GM12875 (cell line): ENCODE results near the gene KRT74.

Experiments
- H3K4me3 ChIP-seq: one replicate; pipeline ENCODE4 v1.5.1; 2011; ENCODE audit warnings: low read depth, low read length, control low read depth
- CTCF ChIP-seq: IDR thresholded peaks from 2 replicates; pipeline ENCODE4 v1.5.1; 2011; ENCODE audit warnings: low read depth, mild to moderate bottlenecking, control low read depth, inconsistent platforms, low read length, moderate library complexity, borderline replicate concordance; ENCODE audit not compliant: insufficient read depth

The KRT74 gene

GRCh38 chr12:52608161-52608560 lies 34.5 kb upstream of the KRT74 start:
- H3K4me3 ChIP-seq = no peak overlapping the region
- no peak for TF ChIP-seq CTCF

GRCh38 chr12:52607314-52607713 lies 33.7 kb upstream of the KRT74 start:
- TF ChIP-seq CTCF = no peak
- H3K4me3 ChIP-seq = no peak overlapping the region

GRCh38 chr12:52606581-52607218 lies 33.1 kb upstream of the KRT74 start:
- TF ChIP-seq CTCF = no peak
- no peak overlapping the region for H3K4me3 ChIP-seq

GRCh38 chr12:52606096-52606495 lies 32.5 kb upstream of the KRT74 start:
- no peak for TF ChIP-seq CTCF
- no peak overlapping the region for H3K4me3 ChIP-seq

- no peak for TF ChIP-seq CTCF
These were observed 31.9 kb upstream of the KRT74 start for GRCh38 chr12:52605542-52605941.

GRCh38 chr12:52604859-52605258 lies 31.2 kb upstream of the KRT74 start:
- H3K4me3 ChIP-seq = no peak overlapping the region
- TF ChIP-seq CTCF = no peak

More at GRCh38 chr12:52605542-52605941, 31.9 kb upstream of the KRT74 start:
- H3K4me3 ChIP-seq = no peak overlapping the region

- TF ChIP-seq CTCF = no peak
- H3K4me3 ChIP-seq = no peak overlapping the region
These were observed 29.7 kb upstream of the KRT74 start for GRCh38 chr12:52603314-52603713.
